ENCODE data around the gene WDR88.

DNA sequence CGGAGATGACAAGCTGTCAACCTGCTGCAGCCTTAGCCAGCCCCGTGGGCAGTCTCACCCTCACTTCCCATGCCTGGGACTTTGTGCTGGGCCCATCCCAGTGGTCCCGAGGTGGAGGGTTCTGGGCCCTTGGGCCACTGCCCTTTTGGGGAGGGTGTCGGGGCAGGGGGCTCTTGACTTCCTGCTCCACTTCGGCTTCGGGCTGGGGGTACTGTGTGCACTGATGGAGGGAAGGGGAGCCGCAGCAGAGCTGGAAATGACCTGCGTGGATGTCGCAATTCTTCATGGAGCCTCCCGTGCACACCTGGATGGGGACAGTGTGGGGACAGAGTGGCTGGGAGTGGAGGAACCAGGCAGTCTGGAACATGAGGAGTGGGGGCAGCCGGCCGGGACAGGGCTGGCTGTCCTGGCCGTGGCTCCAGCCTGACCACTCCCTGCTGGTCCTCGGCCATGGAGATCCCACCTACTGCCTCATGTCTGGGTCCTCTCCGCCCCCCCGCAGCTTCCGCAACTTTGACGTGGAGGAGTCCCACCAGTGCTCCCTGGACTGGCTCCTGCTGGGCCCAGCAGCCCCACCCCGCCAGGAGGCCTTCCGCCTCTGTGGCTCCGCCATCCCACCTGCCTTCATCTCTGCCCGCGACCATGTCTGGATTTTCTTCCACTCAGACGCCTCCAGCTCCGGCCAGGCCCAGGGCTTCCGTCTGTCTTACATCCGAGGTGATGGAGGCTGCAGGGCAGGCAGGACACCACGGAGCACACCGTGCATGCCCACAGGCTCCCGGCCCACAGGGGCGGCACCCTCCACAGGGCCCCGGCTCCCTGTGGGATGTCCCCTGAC is 72.4 kb downstream of the WDR88 start:
- TF ChIP-seq POLR2A (IDR thresholded peaks at IDR 0.05) = no peak
- TF ChIP-seq CTCF (IDR thresholded peaks at IDR 0.05) = no peak

Measured in Peyer's patch (tissue), 4 donors.